HEK293 (cell line): ENCODE measurements around the gene TOP2A.
A peak's percentile ranks its signal among the peaks of the same experiment; 100 is the strongest.

Source experiments
- CTCF ChIA-PET: fragments of 350-600 bp; formaldehyde crosslinking; extraction: SDS; loops from one replicate; lab custom pipeline; 2021; ENCODE audit warnings: antibody characterized with exemption; lab: Yijun Ruan, JAX
- POLR2A ChIA-PET: fragments of 300-600 bp; formaldehyde crosslinking; extraction: SDS; loops from one replicate; lab custom pipeline; 2020; ENCODE audit warnings: antibody characterized with exemption, inconsistent platforms; lab: Yijun Ruan, JAX
- H3K27ac ChIP-seq: fragments of 200-500 bp; sonication (Bioruptor generic); 2 replicates; pipeline ENCODE4 v1.5.1; 2014; ENCODE audit warnings: low read depth, low read length, control low read depth, inconsistent platforms; ENCODE audit errors: extremely low read depth
- H3K36me3 ChIP-seq, 2 experiments: fragments of 200-500 bp in 1 of 2; sonication (Bioruptor generic) in 1 of 2; 1 replicate in 1 of 2; 2 replicates in 1 of 2; pipeline ENCODE4 v1.5.1; 2014 to 2017; ENCODE audit warnings: inconsistent platforms in 2 of 2, low read length in 2 of 2; ENCODE audit not compliant: control insufficient read depth in 2 of 2, insufficient read depth in 1 of 2
- H3K4me1 ChIP-seq: fragments of 200-500 bp; sonication (Bioruptor generic); 2 replicates; pipeline ENCODE4 v1.5.1; 2014; ENCODE audit warnings: mild to moderate bottlenecking, low read length, inconsistent platforms; ENCODE audit not compliant: control insufficient read depth, insufficient read depth
- H3K4me3 ChIP-seq: 2 replicates; pipeline ENCODE4 v1.5.1; 2011; ENCODE audit warnings: low read depth, mild to moderate bottlenecking, control low read depth, low read length, moderate library complexity
- H3K9me3 ChIP-seq: fragments of 200-500 bp; sonication (Bioruptor generic); 2 replicates; pipeline ENCODE4 v1.5.1; 2014; ENCODE audit warnings: low read depth, low read length, inconsistent platforms; ENCODE audit not compliant: control insufficient read depth, insufficient read depth
- EGR2 ChIP-seq: fragments of 450-650 bp; formaldehyde crosslinking; IDR thresholded peaks from 2 replicates; pipeline ENCODE4 v1.5.1; 2016; ENCODE audit warnings: low read depth, missing biosample characterization, missing genetic modification characterization
- GLIS1 ChIP-seq: fragments of 450-650 bp; formaldehyde crosslinking; IDR thresholded peaks from 2 replicates; pipeline ENCODE4 v1.5.1; 2016; ENCODE audit warnings: missing biosample characterization, missing genetic modification characterization
- GLIS2 ChIP-seq: fragments of 450-650 bp; formaldehyde crosslinking; IDR thresholded peaks from 2 replicates; pipeline ENCODE4 v1.5.1; 2016; ENCODE audit warnings: missing biosample characterization, missing genetic modification characterization
- MEIS1 ChIP-seq: sonication (generic); formaldehyde crosslinking; IDR thresholded peaks from 2 replicates; pipeline ENCODE4 v1.8.1; 2022; ENCODE audit warnings: missing genetic modification reagents, mild to moderate bottlenecking, borderline replicate concordance
- SP2 ChIP-seq: fragments of 450-650 bp; formaldehyde crosslinking; IDR thresholded peaks from 2 replicates; pipeline ENCODE4 v1.5.1; 2016; ENCODE audit warnings: missing biosample characterization, missing genetic modification characterization
- ZBTB11 ChIP-seq: fragments of 450-650 bp; formaldehyde crosslinking; conservative IDR thresholded peaks from 2 replicates; pipeline ENCODE4 v1.5.1; 2016; ENCODE audit warnings: low read depth, missing biosample characterization, missing genetic modification characterization
- ZBTB8A ChIP-seq: fragments of 450-650 bp; formaldehyde crosslinking; IDR thresholded peaks from 2 replicates; pipeline ENCODE4 v1.5.1; 2016; ENCODE audit warnings: missing biosample characterization, missing genetic modification characterization
- ZFHX2 ChIP-seq: fragments of 450-650 bp; formaldehyde crosslinking; conservative IDR thresholded peaks from 2 replicates; pipeline ENCODE4 v1.5.1; 2016; ENCODE audit warnings: missing biosample characterization, missing genetic modification characterization
- ZIC2 ChIP-seq: fragments of 450-650 bp; formaldehyde crosslinking; IDR thresholded peaks from 2 replicates; pipeline ENCODE4 v1.5.1; 2016; ENCODE audit warnings: missing biosample characterization, missing genetic modification characterization
- ZNF140 ChIP-seq: fragments of 450-650 bp; formaldehyde crosslinking; IDR thresholded peaks from 2 replicates; pipeline ENCODE4 v1.5.1; 2016; ENCODE audit warnings: missing biosample characterization, missing genetic modification characterization
- ZNF24 ChIP-seq: fragments of 450-650 bp; formaldehyde crosslinking; IDR thresholded peaks from 2 replicates; pipeline ENCODE4 v1.5.1; 2016; ENCODE audit warnings: missing biosample characterization, missing genetic modification characterization
- ZNF248 ChIP-seq: fragments of 450-650 bp; formaldehyde crosslinking; IDR thresholded peaks from 2 replicates; pipeline ENCODE4 v1.5.1; 2017; ENCODE audit warnings: missing biosample characterization, missing genetic modification characterization
- ZNF341 ChIP-seq: fragments of 450-650 bp; formaldehyde crosslinking; IDR thresholded peaks from 2 replicates; pipeline ENCODE4; 2016; ENCODE audit warnings: low read depth, missing biosample characterization, missing genetic modification characterization
- ZNF433 ChIP-seq: fragments of 450-650 bp; formaldehyde crosslinking; IDR thresholded peaks from 2 replicates; pipeline ENCODE4 v1.5.1; 2016; ENCODE audit warnings: missing biosample characterization, missing genetic modification characterization, low read depth
- ZNF560 ChIP-seq: fragments of 450-650 bp; formaldehyde crosslinking; IDR thresholded peaks from 2 replicates; pipeline ENCODE4 v1.5.1; 2017; ENCODE audit warnings: missing biosample characterization, missing genetic modification characterization, borderline replicate concordance
- ZNF571 ChIP-seq: fragments of 450-650 bp; formaldehyde crosslinking; IDR thresholded peaks from 2 replicates; pipeline ENCODE4 v1.5.0; 2017; ENCODE audit warnings: missing biosample characterization, missing genetic modification characterization
- ZNF580 ChIP-seq: fragments of 450-650 bp; formaldehyde crosslinking; IDR thresholded peaks from 2 replicates; pipeline ENCODE4 v1.5.1; 2016; ENCODE audit warnings: missing biosample characterization, missing genetic modification characterization
- ZNF610 ChIP-seq: fragments of 450-650 bp; formaldehyde crosslinking; IDR thresholded peaks from 2 replicates; pipeline ENCODE4 v1.5.1; 2016; ENCODE audit warnings: missing biosample characterization, missing genetic modification characterization, borderline replicate concordance
- ZNF639 ChIP-seq: fragments of 450-650 bp; formaldehyde crosslinking; IDR thresholded peaks from 2 replicates; pipeline ENCODE4 v1.5.1; 2016; ENCODE audit warnings: missing biosample characterization, missing genetic modification characterization
- ZNF654 ChIP-seq: fragments of 450-650 bp; formaldehyde crosslinking; IDR thresholded peaks from 2 replicates; pipeline ENCODE4 v1.5.1; 2016; ENCODE audit warnings: low read depth, missing biosample characterization, missing genetic modification characterization

The TOP2A gene

DNA sequence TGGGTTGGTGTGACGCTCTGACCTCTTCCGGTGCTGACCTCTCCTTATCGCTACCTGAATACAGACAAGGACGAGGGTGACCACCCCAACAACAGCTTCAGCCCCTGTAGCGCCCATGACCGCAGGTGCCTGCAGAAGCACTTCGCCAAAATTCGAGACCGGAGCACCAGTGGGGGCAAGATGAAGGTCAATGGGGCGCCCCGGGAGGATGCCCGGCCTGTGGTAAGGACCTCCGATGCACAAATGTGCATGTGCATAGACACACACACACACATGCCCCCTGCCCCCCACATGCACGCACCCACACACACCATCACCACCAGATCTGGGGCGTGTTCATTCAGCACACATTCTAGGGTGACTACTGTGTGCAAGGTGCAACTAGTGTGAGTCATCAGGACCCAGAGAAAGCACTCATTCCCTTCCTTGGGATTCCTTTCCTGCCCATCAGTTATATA lies 35.3 kb upstream of the TOP2A start:
- Histone ChIP-seq H3K36me3 (peaks cover 0 to 23% of the 10 kb centered on the region in 2 experiments; a peak in 1 of 3 replicates), H3K4me3 (no peak overlapping the region), H3K27ac (no peak overlapping the region), H3K4me1 (0 out of 2 replicates have a peak, but pooled peaks cover 1% of the 10 kb centered on the region), H3K9me3 (no peaks in the 10 kb centered on the region)
- CTCF ChIA-PET, result interaction anchor here (5.8 to 7.2 kb wide), 3 partner anchors 14 to 23 kb away, joined by 52 to 57 read pairs (median 53); no protein-coding TSS in a partner anchor
- POLR2A ChIA-PET, result interaction anchor here (0.6 kb wide), 1 partner anchor 803 kb away, joined by 4 read pairs; no protein-coding TSS in a partner anchor
- TF ChIP-seq ZNF580 (tag by site-specific recombination) (no peak), ZNF639 (tag by site-specific recombination) (no peak), ZNF140 (tag by site-specific recombination) (no peak), ZNF341 (tag by site-specific recombination) (no peak), ZNF654 (tag by site-specific recombination) (no peak), GLIS1 (no peak), ZNF560 (tag by site-specific recombination) (no peak), SP2 (no peak), ZBTB8A (tag by site-specific recombination) (no peak), ZNF571 (tag by site-specific recombination) (no peak)

GRCh38 chr17:40452216-40452787 lies 34.6 kb upstream of the TOP2A start:
- POLR2A ChIA-PET, result interaction anchor here (0.6 kb wide), 1 partner anchor 803 kb away, joined by 4 read pairs; no protein-coding TSS in a partner anchor
- Histone ChIP-seq H3K4me3 (no peak overlapping the region), H3K36me3 (peaks cover 0 to 22% of the 10 kb centered on the region in 2 experiments; a peak in 1 of 3 replicates), H3K27ac (no peak overlapping the region), H3K9me3 (no peaks in the 10 kb centered on the region), H3K4me1 (no peaks in the 10 kb centered on the region)
- TF ChIP-seq ZNF248, result no peak
- TF ChIP-seq ZFHX2 (tag by site-specific recombination), result peak; percentile 92
- peak; percentile 58 for TF ChIP-seq GLIS2 (tag by site-specific recombination)
- peak; percentile 67 for TF ChIP-seq ZIC2 (tag by site-specific recombination)
- TF ChIP-seq EGR2 (tag by site-specific recombination), result peak; percentile 64
- peak; percentile 74 for TF ChIP-seq GLIS1
- no peak for TF ChIP-seq MEIS1 (CRISPR knock-in tag)
- CTCF ChIA-PET, result interaction anchor here (0.6 to 7.2 kb wide), 5 partner anchors 13 to 166 kb away, joined by 3 to 58 read pairs (median 52); no protein-coding TSS in a partner anchor

- TF ChIP-seq ZNF610 (tag by site-specific recombination), result no peak
- TF ChIP-seq ZNF24, result no peak
- no peak for TF ChIP-seq ZBTB11 (tag by site-specific recombination)
- TF ChIP-seq ZNF433, result no peak
- POLR2A ChIA-PET, result interaction anchor here (0.5 kb wide), 1 partner anchor 25 kb away, joined by 7 read pairs; no protein-coding TSS in a partner anchor
- H3K9me3 ChIP-seq, result no peaks in the 10 kb centered on the region
- CTCF ChIA-PET, result interaction anchor here (0.6 to 7.2 kb wide), 13 partner anchors 12 to 1197 kb away, joined by 3 to 58 read pairs (median 5); no protein-coding TSS in a partner anchor
- no peak overlapping the region for H3K4me3 ChIP-seq
- no peaks in the 10 kb centered on the region for H3K4me1 ChIP-seq
- H3K27ac ChIP-seq, result no peak overlapping the region
- peaks cover 0 to 13% of the 10 kb centered on the region in 2 experiments; a peak in 1 of 3 replicates for H3K36me3 ChIP-seq
Observed at GRCh38 chr17:40451420-40451819, 33.7 kb upstream of the TOP2A start.
